Measurements from ENCODE around the gene GSTCD. TPM values are rescaled to one million over a fixed set of nuclear protein-coding genes. Genes with fewer than 3 reads are reported as not detected.

The GSTCD gene
- total RNA-seq, 1 experiment from 2014 or later = 17.9 TPM

- Histone ChIP-seq H3T11ph (ENCODE audit: low read length) (no peak overlapping the region), H3K9me3 (ENCODE audit: control insufficient read depth, low read depth, low read length) (no peaks in the 10 kb centered on the region), H3K4ac (ENCODE audit: low read depth, low read length) (no peak overlapping the region), H3K79me1 (ENCODE audit: insufficient read depth, low read depth, low read length, poor library complexity, severe bottlenecking) (no peaks in the 10 kb centered on the region), H2BK120ac (ENCODE audit: low read depth, low read length, poor library complexity, severe bottlenecking) (no peak overlapping the region), H4K5ac (ENCODE audit: insufficient read length, low read depth, low read length) (no peak overlapping the region), H4K91ac (ENCODE audit: insufficient read length, low read depth, low read length) (no peak overlapping the region), H2AK5ac (ENCODE audit: insufficient read length, low read length) (no peak overlapping the region), H2AFZ (ENCODE audit: low read length) (peak overlapping the region; percentile 63), H3K9ac (ENCODE audit: extremely low read depth, insufficient read length, low read length) (peak overlapping the region; percentile 86), H3K4me1 (ENCODE audit: insufficient read depth, low read length) (no peaks in the 10 kb centered on the region), H2BK15ac (ENCODE audit: low read depth, low read length) (no peak overlapping the region), H2BK12ac (ENCODE audit: insufficient read length, low read depth, low read length) (no peak overlapping the region), H3K27me3 (ENCODE audit: insufficient read depth, low read length) (no peaks in the 10 kb centered on the region), H4K8ac (replicated peaks; ENCODE audit: insufficient read length, low read depth, low read length) (no peak overlapping the region), H2BK20ac (ENCODE audit: low read depth, low read length, poor library complexity, severe bottlenecking) (no peak overlapping the region), H4K20me1 (ENCODE audit: control insufficient read depth, insufficient read depth, insufficient read length) (no peaks in the 10 kb centered on the region), H3K18ac (ENCODE audit: insufficient read length, low read depth, low read length) (no peak overlapping the region), H3K4me2 (ENCODE audit: insufficient read depth, insufficient read length, low read length) (peak overlapping the region; percentile 94), H3K23me2 (ENCODE audit: insufficient read length, low read depth, low read length, poor library complexity, severe bottlenecking) (peaks cover 7% of the 10 kb centered on the region), H2BK5ac (ENCODE audit: insufficient read length, low read length) (no peak overlapping the region), H3K56ac (ENCODE audit: insufficient read length, low read depth, low read length) (no peak overlapping the region), H3K79me2 (ENCODE audit: insufficient read depth, low read length) (no peaks in the 10 kb centered on the region; the same call in 1 of the 2 replicates), H3K14ac (ENCODE audit: insufficient read depth, low read length) (no peak overlapping the region), H3K27ac (ENCODE audit: insufficient read length, low read depth, low read length) (peak overlapping the region; percentile 26), H3K23ac (ENCODE audit: insufficient read length, low read depth, low read length) (no peak overlapping the region)
- Mint-ChIP-seq H3K27ac (peak overlapping the region; percentile 95 to 98 (median 96); a peak in 6 of 7 replicates), H3K36me3 (ENCODE audit: insufficient read depth in 1 of 3, low read depth in 3 of 3) (peaks cover 0 to 1% (median 0%) of the 10 kb centered on the region in 3 experiments; a peak in 2 of 7 replicates), H3K4me3 (peak overlapping the region; percentile 97), H3K9me3 (no peaks in the 10 kb centered on the region; a peak in 1 of 5 replicates), H3K27me3 (ENCODE audit: low read depth) (no peaks in the 10 kb centered on the region), H3K4me1 (peaks cover 10% of the 10 kb centered on the region in 2 experiments)
- DNase-seq = no peak
- no CpG with 5 or more reads among the region's 7 CpGs for WGBS (ENCODE audit: extremely low coverage, insufficient read length, low lambda C conversion rate)
- no peak for TF ChIP-seq CTCF (conservative IDR thresholded peaks at IDR 0.05)
Measured at GRCh38 chr4:105707782-105708180, 803 bp upstream of the GSTCD start.
